ENCODE data around the gene MRFAP1. TPM values are rescaled to one million over a fixed set of nuclear protein-coding genes. Genes with fewer than 3 reads are reported as not detected.

The MRFAP1 gene
- total and polyA plus RNA-seq, 2 of the 4 experiments (the other 2 are of a cell fraction): 65.4 to 268 TPM

DNA sequence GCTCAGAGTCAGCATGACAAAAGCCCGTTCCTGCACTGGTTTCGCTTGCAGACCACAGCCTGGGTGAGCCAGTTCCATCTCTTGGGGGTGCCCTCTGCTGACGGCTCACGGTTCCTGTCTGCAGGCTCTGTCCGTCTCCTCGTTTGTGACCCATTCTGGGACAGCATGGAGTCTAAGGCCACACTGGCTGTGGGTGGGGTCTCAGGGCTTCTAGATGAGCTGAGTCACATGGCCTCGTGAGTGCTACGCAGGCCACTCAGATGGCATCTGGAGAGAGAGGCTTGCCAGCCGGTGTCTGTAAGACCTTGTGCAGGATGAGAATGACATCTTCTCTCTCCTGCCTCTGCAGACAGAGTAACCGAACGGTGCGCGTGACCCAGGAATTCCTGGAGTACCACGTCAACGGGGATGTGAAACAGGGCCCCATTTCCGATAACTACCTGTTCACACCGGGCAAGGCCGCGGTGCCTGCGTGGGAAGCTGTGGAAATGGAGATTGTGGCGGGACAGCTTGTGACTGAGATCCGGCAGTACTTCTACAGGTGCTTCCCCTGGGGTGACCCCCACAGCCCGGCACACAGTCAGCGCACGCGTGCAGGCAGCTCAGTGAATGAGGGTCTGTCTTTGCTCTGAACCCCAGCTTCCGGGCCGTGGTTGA, 31.6 kb upstream of the MRFAP1 start:
- dilution Hi-C loops (cut with HindIII; ENCODE audit: low sequenced_read_pairs, unreplicated experiment) (no loop called here), in situ Hi-C loops (cut with MboI; ENCODE audit: low sequenced_read_pairs) (no loop called here)

More for the DNA sequence above, 31.6 kb upstream of the MRFAP1 start:
- intact Hi-C loops (cut with micrococcal nuclease): no loop called here
- Histone ChIP-seq H2AFZ (replicated peaks; ENCODE audit: low read length, poor library complexity) (no peak overlapping the region), H3K9me3 (ENCODE audit: control insufficient read depth, insufficient read depth, low read length) (peaks cover 9% of the 10 kb centered on the region), H3K56ac (ENCODE audit: extremely low read depth, insufficient read depth, low read length) (no peak overlapping the region), H2BK20ac (ENCODE audit: low read depth, low read length) (no peak overlapping the region), H4K20me1 (ENCODE audit: insufficient read depth, low read length) (no peaks in the 10 kb centered on the region), H3K18ac (ENCODE audit: low read depth, low read length) (no peak overlapping the region), H4K8ac (ENCODE audit: low read depth in 2 of 2, low read length in 2 of 2) (no peak overlapping the region), H3K4me2 (ENCODE audit: low read depth, low read length) (no peak overlapping the region), H3K9me1 (ENCODE audit: insufficient read depth, low read length) (no peaks in the 10 kb centered on the region; the same call in 1 of the 2 replicates), H2BK5ac (ENCODE audit: low read depth, low read length, poor library complexity, severe bottlenecking) (no peak overlapping the region), H4K5ac (ENCODE audit: low read depth, low read length) (no peak overlapping the region), H3K23ac (ENCODE audit: low read depth, low read length) (no peak overlapping the region), H2AK9ac (replicated peaks; ENCODE audit: low read depth, low read length, poor library complexity) (no peak overlapping the region), H2BK15ac (ENCODE audit: low read depth, low read length) (no peak overlapping the region), H2BK120ac (ENCODE audit: low read depth, low read length) (no peak overlapping the region), H3K14ac (replicated peaks; ENCODE audit: low read depth, low read length) (no peak overlapping the region), H3K9ac (ENCODE audit: low read depth, low read length) (no peak overlapping the region), H2AK5ac (ENCODE audit: low read depth, low read length) (no peak overlapping the region), H3K27ac (ENCODE audit: insufficient read depth, low read length) (no peak overlapping the region), H4K91ac (ENCODE audit: insufficient read depth, low read depth, low read length) (no peak overlapping the region), H3K4me3 (ENCODE audit: insufficient read depth, low read depth, low read length) (no peak overlapping the region), H3K4me1 (ENCODE audit: control insufficient read depth, insufficient read depth, low read length) (no peaks in the 10 kb centered on the region), H3K79me1 (ENCODE audit: low read depth in 1 of 2, low read length in 2 of 2) (no peaks in the 10 kb centered on the region), H3K27me3 (ENCODE audit: control insufficient read depth, insufficient read depth, low read length) (no peaks in the 10 kb centered on the region), H3K4ac (ENCODE audit: low read depth, low read length) (no peak overlapping the region), H3K36me3 (ENCODE audit: control insufficient read depth, insufficient read depth, low read length) (peaks cover 52% of the 10 kb centered on the region)
- peak; percentile 40; the same call in 1 of the 2 replicates for ATAC-seq (ENCODE audit: low read depth)
- DNase-seq: no peak
- POLR2A ChIA-PET (ENCODE audit: unreplicated experiment): interaction anchor here (0.5 kb wide), 1 partner anchor 750 kb away, joined by 3 read pairs; no protein-coding TSS in a partner anchor
- BruUV-seq (replicated peaks): no TSS peak
- 90% methylated on average over 21 of the region's 28 CpGs; no CpG with 5 or more reads in 1 of the 2 experiments for WGBS, 2 experiments (ENCODE audit: extremely low coverage in 2 of 2, insufficient read length in 1 of 2)
- TF ChIP-seq POLR2A (IDR thresholded peaks at IDR 0.05; ENCODE audit: low read depth, low read length): no peak
- CTCF ChIA-PET: no interaction called here
